Measurements from ENCODE around the gene SHMT2. TPM values are rescaled to one million over a fixed set of nuclear protein-coding genes. Genes with fewer than 3 reads are reported as not detected.

Gene SHMT2
- total and polyA plus RNA-seq, 2 of the 4 experiments (the other 2 are of a cell fraction), result 266 to 364 TPM

GRCh38 chr12:57209916-57210315 is 19.6 kb upstream of the SHMT2 start:
- Histone ChIP-seq H4K91ac (ENCODE audit: insufficient read depth, low read depth, low read length) (no peak overlapping the region), H2BK15ac (ENCODE audit: low read depth, low read length) (no peak overlapping the region), H3K18ac (ENCODE audit: low read depth, low read length) (no peak overlapping the region), H2BK120ac (ENCODE audit: low read depth, low read length) (no peak overlapping the region), H3K9ac (ENCODE audit: low read depth, low read length) (no peak overlapping the region), H2AFZ (replicated peaks; ENCODE audit: low read length, poor library complexity) (peak overlapping the region; percentile 11), H3K9me3 (ENCODE audit: control insufficient read depth, insufficient read depth, low read length) (no peaks in the 10 kb centered on the region), H4K8ac (ENCODE audit: low read depth in 2 of 2, low read length in 2 of 2) (no peak overlapping the region), H4K5ac (ENCODE audit: low read depth, low read length) (no peak overlapping the region), H3K79me1 (ENCODE audit: low read depth in 1 of 2, low read length in 2 of 2) (peaks cover 0 to 11% of the 10 kb centered on the region in 2 experiments; a peak in 1 of 4 replicates), H2BK20ac (ENCODE audit: low read depth, low read length) (no peak overlapping the region), H3K14ac (replicated peaks; ENCODE audit: low read depth, low read length) (no peak overlapping the region), H3K27me3 (ENCODE audit: control insufficient read depth, insufficient read depth, low read length) (peaks cover 4% of the 10 kb centered on the region; the same call in 1 of the 2 replicates), H3K36me3 (ENCODE audit: control insufficient read depth, insufficient read depth, low read length) (peaks cover 85% of the 10 kb centered on the region), H3K4me3 (ENCODE audit: insufficient read depth, low read depth, low read length) (no peak overlapping the region), H4K20me1 (ENCODE audit: insufficient read depth, low read length) (peaks cover 44% of the 10 kb centered on the region), H2AK9ac (replicated peaks; ENCODE audit: low read depth, low read length, poor library complexity) (no peak overlapping the region), H3K23ac (ENCODE audit: low read depth, low read length) (no peak overlapping the region), H3K4ac (ENCODE audit: low read depth, low read length) (no peak overlapping the region), H3K27ac (ENCODE audit: insufficient read depth, low read length) (no peak overlapping the region), H3K4me1 (ENCODE audit: control insufficient read depth, insufficient read depth, low read length) (peaks cover 2% of the 10 kb centered on the region; the same call in 1 of the 2 replicates), H2AK5ac (ENCODE audit: low read depth, low read length) (no peak overlapping the region), H2BK5ac (ENCODE audit: low read depth, low read length, poor library complexity, severe bottlenecking) (no peak overlapping the region), H3K9me1 (ENCODE audit: insufficient read depth, low read length) (no peaks in the 10 kb centered on the region), H3K4me2 (ENCODE audit: low read depth, low read length) (no peak overlapping the region), H3K56ac (ENCODE audit: extremely low read depth, insufficient read depth, low read length) (no peak overlapping the region)
- 95% methylated on average over 8 of the region's 8 CpGs; no CpG with 5 or more reads in 1 of the 2 experiments for WGBS, 2 experiments (ENCODE audit: extremely low coverage in 2 of 2, insufficient read length in 1 of 2)
- ChIA-PET POLR2A (ENCODE audit: unreplicated experiment) (no interaction called here), CTCF (no interaction called here)
- intact Hi-C loops (cut with micrococcal nuclease), result no loop called here
- DNase-seq (no peak), ATAC-seq (ENCODE audit: low read depth) (no peak)
- TF ChIP-seq RAD21 (IDR thresholded peaks at IDR 0.05; ENCODE audit: low read length), result no peak
- no peak for TF ChIP-seq RCOR1 (IDR thresholded peaks at IDR 0.05; ENCODE audit: insufficient replicate concordance, low read length)
- TF ChIP-seq CEBPB (IDR thresholded peaks at IDR 0.05; ENCODE audit: low read depth, low read length), result no peak
- TF ChIP-seq ELK1 (IDR thresholded peaks at IDR 0.05; ENCODE audit: borderline replicate concordance, low read depth, low read length), result no peak
- TF ChIP-seq POLR2A (IDR thresholded peaks at IDR 0.05; ENCODE audit: low read depth, low read length), result no peak
- no peak for TF ChIP-seq NFE2L2 (IDR thresholded peaks at IDR 0.05; ENCODE audit: low read depth, low read length)
- TF ChIP-seq SMC3 (IDR thresholded peaks at IDR 0.05; ENCODE audit: low read depth, low read length), result no peak
- TF ChIP-seq USF2 (IDR thresholded peaks at IDR 0.05; ENCODE audit: low read depth, low read length), result no peak
- TF ChIP-seq FOS (IDR thresholded peaks at IDR 0.05; ENCODE audit: low read depth, low read length), result no peak
- no peak for TF ChIP-seq RFX5 (IDR thresholded peaks at IDR 0.05; ENCODE audit: low read depth, low read length)
- TF ChIP-seq MAFK (IDR thresholded peaks at IDR 0.05; ENCODE audit: low read depth, low read length), result no peak
- no peak for TF ChIP-seq CHD1 (IDR thresholded peaks at IDR 0.05; ENCODE audit: low read depth, low read length)
- no peak for TF ChIP-seq CTCF (conservative IDR thresholded peaks at IDR 0.05; ENCODE audit: low read depth, low read length)
- no peak for TF ChIP-seq MAZ (IDR thresholded peaks at IDR 0.05; ENCODE audit: borderline replicate concordance, low read depth, low read length)
- no peak for TF ChIP-seq MXI1 (IDR thresholded peaks at IDR 0.05; ENCODE audit: borderline replicate concordance, low read depth, low read length)
- TF ChIP-seq BHLHE40 (IDR thresholded peaks at IDR 0.05; ENCODE audit: low read depth, low read length), result no peak
- dilution Hi-C loops (cut with HindIII; ENCODE audit: low sequenced_read_pairs, unreplicated experiment), result no loop called here
- in situ Hi-C loops (cut with MboI; ENCODE audit: low sequenced_read_pairs), result no loop called here
- no TSS peak for BruUV-seq (replicated peaks)

All from IMR-90 (cell line).